ENCODE measurements around the gene SMIM9.

GRCh38 chrX:154795016-154795415 is 39.4 kb downstream of the SMIM9 start:
- TF ChIP-seq POLR2AphosphoS5 (IDR thresholded peaks at IDR 0.05) (no peak), CTCF (IDR thresholded peaks at IDR 0.05) (no peak), POLR2A (IDR thresholded peaks at IDR 0.05) (no peak), EP300 (IDR thresholded peaks at IDR 0.05) (no peak)

Measured in stomach (tissue), 4 donors.